Hepatocyte (in vitro differentiated cells): ENCODE measurements around the gene GMDS. TPM values are rescaled to one million over a fixed set of nuclear protein-coding genes. Genes with fewer than 3 reads are reported as not detected.

ENCODE experiments used
- DNase-seq: peaks from one replicate; pipeline ENCODE4 v3.0.0-alpha.2; 2016; ENCODE audit warnings: low spot score
- H2AFZ ChIP-seq: fragments of 200-600 bp; sonication (generic); 2 replicates; pipeline ENCODE4 v1.6.0; 2016; ENCODE audit warnings: antibody characterized with exemption, mild to moderate bottlenecking
- H3K27ac ChIP-seq: fragments of 200-600 bp; sonication (generic); 2 replicates; pipeline ENCODE4 v1.5.1; 2016; ENCODE audit warnings: mild to moderate bottlenecking
- H3K27me3 ChIP-seq: fragments of 200-600 bp; sonication (generic); 2 replicates; pipeline ENCODE4 v1.6.1; 2016
- H3K36me3 ChIP-seq: fragments of 200-600 bp; sonication (generic); replicated peaks from 2 replicates; pipeline ENCODE4 v1.5.1; 2016; ENCODE audit warnings: low read depth; ENCODE audit not compliant: insufficient read depth
- H3K4me1 ChIP-seq: fragments of 200-600 bp; sonication (generic); 2 replicates; pipeline ENCODE4 v1.5.1; 2016; ENCODE audit warnings: mild to moderate bottlenecking, moderate library complexity; ENCODE audit not compliant: insufficient read depth
- H3K4me2 ChIP-seq: fragments of 200-600 bp; sonication (generic); 2 replicates; pipeline ENCODE4 v1.6.0; 2016
- H3K4me3 ChIP-seq: fragments of 200-600 bp; sonication (generic); 2 replicates; pipeline ENCODE4 v1.5.1; 2016; ENCODE audit warnings: mild to moderate bottlenecking
- H3K79me2 ChIP-seq: fragments of 200-600 bp; sonication (generic); 2 replicates; pipeline ENCODE4 v1.6.0; 2017; ENCODE audit warnings: mild to moderate bottlenecking
- H3K9me2 ChIP-seq: fragments of 200-600 bp; sonication (generic); replicated peaks from 2 replicates; pipeline ENCODE4 v1.6.0; 2017; ENCODE audit warnings: mild to moderate bottlenecking; ENCODE audit not compliant: insufficient read depth
- H3K9me3 ChIP-seq: fragments of 200-600 bp; sonication (generic); 2 replicates; pipeline ENCODE4 v1.5.1; 2016; ENCODE audit warnings: low read depth, mild to moderate bottlenecking
- H4K20me1 ChIP-seq: fragments of 200-600 bp; sonication (generic); 2 replicates; pipeline ENCODE4 v1.6.0; 2016; ENCODE audit warnings: mild to moderate bottlenecking; ENCODE audit not compliant: insufficient read depth, poor library complexity, severe bottlenecking
- EZH2 ChIP-seq: fragments of 200-600 bp; sonication (generic); IDR thresholded peaks from 2 replicates; pipeline ENCODE4 v1.6.1; 2016; ENCODE audit warnings: antibody characterized with exemption, mild to moderate bottlenecking, borderline replicate concordance
- EZH2phosphoT487 ChIP-seq: fragments of 200-600 bp; sonication (generic); IDR thresholded peaks from one replicate; pipeline ENCODE4 v1.6.1; 2018; ENCODE audit warnings: antibody characterized with exemption, mild to moderate bottlenecking, low read depth, moderate library complexity; ENCODE audit not compliant: unreplicated experiment, severe bottlenecking
- WGBS: methylation state at CpG from one replicate; pipeline ENCODE4 v1.1.6; 2016; ENCODE audit warnings: low lambda C conversion rate; ENCODE audit errors: missing lambda C conversion rate; 5-methylcytosine and 5-hydroxymethylcytosine counted together
- polyA plus RNA-seq: library from polyadenylated mRNA; unstranded; fragments of >200 nt; fragmentation: Nextera tagmentation; extraction: Ambion mirVana; gene quantifications from 2 replicates; pipeline ENCODE4 v1.2.1, GENCODE V29; 2016
- total RNA-seq: library from RNA; depleted of rRNA; stranded (reverse); fragments of >200 nt; gene quantifications from 2 replicates; pipeline ENCODE4 v1.2.3, GENCODE V29; 2014
- TF ChIP-seq, protein P1 (sequence below): fragments of 200-600 bp; sonication (generic); IDR thresholded peaks from 2 replicates; pipeline ENCODE4 v1.5.1; 2016; ENCODE audit warnings: antibody characterized with exemption, mild to moderate bottlenecking; ENCODE audit not compliant: poor library complexity

GMDS gene
- total and polyA plus RNA-seq, 2 experiments from 2014 or later, result 20.7 to 32.6 TPM

DNA sequence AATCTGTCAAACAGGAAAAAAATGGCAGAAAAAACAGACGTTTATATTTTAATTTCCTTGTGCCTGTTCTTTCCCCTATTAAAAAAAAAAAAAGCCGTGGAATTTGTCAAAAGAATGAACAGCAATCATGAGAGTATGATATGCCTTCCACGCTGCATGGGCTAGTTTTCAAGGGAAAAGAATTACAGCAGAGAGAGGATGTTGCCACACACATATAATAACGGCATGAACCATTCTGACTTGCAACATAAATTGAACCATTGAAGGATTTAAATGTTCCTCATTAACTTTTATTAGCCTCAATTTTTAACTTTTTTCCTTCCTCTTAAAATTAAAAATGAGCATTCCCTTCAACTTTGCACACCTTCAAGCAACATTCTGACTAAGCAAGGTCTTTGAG lies 333.9 kb downstream of the GMDS start:
- TF ChIP-seq, protein P1, sequence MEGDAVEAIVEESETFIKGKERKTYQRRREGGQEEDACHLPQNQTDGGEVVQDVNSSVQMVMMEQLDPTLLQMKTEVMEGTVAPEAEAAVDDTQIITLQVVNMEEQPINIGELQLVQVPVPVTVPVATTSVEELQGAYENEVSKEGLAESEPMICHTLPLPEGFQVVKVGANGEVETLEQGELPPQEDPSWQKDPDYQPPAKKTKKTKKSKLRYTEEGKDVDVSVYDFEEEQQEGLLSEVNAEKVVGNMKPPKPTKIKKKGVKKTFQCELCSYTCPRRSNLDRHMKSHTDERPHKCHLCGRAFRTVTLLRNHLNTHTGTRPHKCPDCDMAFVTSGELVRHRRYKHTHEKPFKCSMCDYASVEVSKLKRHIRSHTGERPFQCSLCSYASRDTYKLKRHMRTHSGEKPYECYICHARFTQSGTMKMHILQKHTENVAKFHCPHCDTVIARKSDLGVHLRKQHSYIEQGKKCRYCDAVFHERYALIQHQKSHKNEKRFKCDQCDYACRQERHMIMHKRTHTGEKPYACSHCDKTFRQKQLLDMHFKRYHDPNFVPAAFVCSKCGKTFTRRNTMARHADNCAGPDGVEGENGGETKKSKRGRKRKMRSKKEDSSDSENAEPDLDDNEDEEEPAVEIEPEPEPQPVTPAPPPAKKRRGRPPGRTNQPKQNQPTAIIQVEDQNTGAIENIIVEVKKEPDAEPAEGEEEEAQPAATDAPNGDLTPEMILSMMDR, result no peak
- TF ChIP-seq EZH2 (no peak), EZH2phosphoT487 (no peak)
- DNase-seq, result no peak
- no peaks in the 10 kb centered on the region for H3K4me1 ChIP-seq
- H3K27me3 ChIP-seq, result no peaks in the 10 kb centered on the region
- H3K27ac ChIP-seq, result no peak overlapping the region
- H3K36me3 ChIP-seq, result no peaks in the 10 kb centered on the region
- no peak overlapping the region for H3K4me2 ChIP-seq
- 77% methylated on average over 4 of the region's 4 CpGs for WGBS
- no peak overlapping the region for H3K4me3 ChIP-seq
- no peaks in the 10 kb centered on the region for H3K9me2 ChIP-seq
- H3K9me3 ChIP-seq, result no peaks in the 10 kb centered on the region
- H3K79me2 ChIP-seq, result no peaks in the 10 kb centered on the region
- H2AFZ ChIP-seq, result no peak overlapping the region
- H4K20me1 ChIP-seq, result no peaks in the 10 kb centered on the region

DNA sequence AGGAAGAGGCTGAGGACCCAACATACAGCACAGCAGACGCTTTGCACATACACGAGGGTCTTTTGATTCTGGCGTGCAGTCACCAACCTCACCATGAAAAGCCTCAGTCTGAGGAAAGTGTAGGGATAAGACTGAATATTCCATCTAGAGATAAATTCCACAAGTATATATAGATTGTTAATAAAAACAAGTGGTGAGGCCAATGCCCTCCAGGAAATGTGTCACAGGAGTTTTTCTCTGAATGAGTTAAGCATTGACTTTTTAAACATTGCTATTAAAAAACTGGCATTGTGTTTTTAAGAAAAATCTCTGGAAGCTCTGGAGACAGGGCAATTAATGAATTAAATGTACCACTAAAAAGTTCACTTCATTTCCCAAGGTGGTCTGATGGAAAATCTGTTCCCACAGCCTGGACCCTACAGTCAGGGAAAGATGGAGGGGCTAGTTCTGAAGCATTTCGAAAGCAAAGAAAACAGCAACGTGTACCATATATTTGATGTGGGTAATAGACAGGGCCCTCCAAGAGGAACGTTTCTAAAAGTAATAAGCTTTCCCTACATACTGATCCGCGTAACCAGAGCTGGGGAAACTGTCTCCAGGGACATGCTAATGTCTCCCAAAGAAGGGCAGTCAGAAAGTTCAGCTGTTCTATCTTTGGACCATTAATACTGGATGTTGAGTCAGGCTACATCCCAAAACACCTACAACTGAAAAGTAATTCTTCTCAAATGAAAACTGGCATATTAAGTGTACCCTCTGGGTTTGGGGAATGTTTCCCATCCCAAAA lies 334.6 kb downstream of the GMDS start:
- no peaks in the 10 kb centered on the region for H3K9me2 ChIP-seq
- no peaks in the 10 kb centered on the region for H3K79me2 ChIP-seq
- H3K4me2 ChIP-seq, result no peak overlapping the region
- H4K20me1 ChIP-seq, result no peaks in the 10 kb centered on the region
- no peak overlapping the region for H3K27ac ChIP-seq
- no peaks in the 10 kb centered on the region for H3K36me3 ChIP-seq
- H3K9me3 ChIP-seq, result no peaks in the 10 kb centered on the region
- H2AFZ ChIP-seq, result no peak overlapping the region
- 87% methylated on average over 8 of the region's 8 CpGs for WGBS
- no peak overlapping the region for H3K4me3 ChIP-seq
- no peaks in the 10 kb centered on the region for H3K27me3 ChIP-seq
- no peak for TF ChIP-seq EZH2phosphoT487
- TF ChIP-seq, protein P1, result no peak
- no peak for TF ChIP-seq EZH2
- H3K4me1 ChIP-seq, result no peaks in the 10 kb centered on the region
- no peak for DNase-seq

DNA sequence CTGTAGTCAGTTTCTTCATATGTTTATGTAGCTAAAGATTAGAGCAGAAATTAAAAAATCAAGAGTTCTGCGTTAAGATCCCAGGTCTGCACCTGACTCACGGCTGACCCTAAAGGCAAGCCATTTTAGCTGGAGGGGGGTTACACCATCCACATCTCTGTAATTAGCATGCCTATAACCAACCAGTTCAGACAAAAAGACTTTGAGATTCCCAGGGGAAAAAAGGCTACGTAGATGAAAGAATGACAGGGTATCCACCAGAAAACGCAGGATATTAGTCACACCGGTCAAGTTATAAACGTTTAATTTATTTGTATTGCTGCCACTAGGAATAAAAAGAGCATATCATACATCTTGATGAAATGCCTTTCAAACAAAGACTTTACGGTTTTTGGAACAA lies 336.6 kb downstream of the GMDS start:
- Histone ChIP-seq H3K4me3 (no peak overlapping the region), H3K9me2 (no peaks in the 10 kb centered on the region), H3K27me3 (no peaks in the 10 kb centered on the region), H3K27ac (no peak overlapping the region), H3K36me3 (no peaks in the 10 kb centered on the region), H3K79me2 (no peaks in the 10 kb centered on the region), H3K4me1 (no peaks in the 10 kb centered on the region), H2AFZ (no peak overlapping the region), H4K20me1 (no peaks in the 10 kb centered on the region), H3K9me3 (no peaks in the 10 kb centered on the region), H3K4me2 (no peak overlapping the region)
- DNase-seq, result no peak
- 88% methylated on average over 7 of the region's 7 CpGs for WGBS
- TF ChIP-seq, protein P1, result no peak
- TF ChIP-seq EZH2phosphoT487, result no peak
- TF ChIP-seq EZH2, result no peak
